GM12878 (cell line): ENCODE results near the gene DUSP22. TPM values are rescaled to one million over a fixed set of nuclear protein-coding genes. Genes with fewer than 3 reads are reported as not detected.

Experiments
- CHD2 ChIP-seq: IDR thresholded peaks from 2 replicates; pipeline ENCODE4 v1.6.1; 2011; ENCODE audit warnings: low read depth, low read length, improper control_type of control experiment, borderline replicate concordance
- CREB1 ChIP-seq: IDR thresholded peaks from 2 replicates; pipeline ENCODE4 v1.6.1; 2012; ENCODE audit warnings: low read depth, mild to moderate bottlenecking, inconsistent platforms
- ETV6 ChIP-seq, 2 experiments: fragments of 450-650 bp in 1 of 2; IDR thresholded peaks in 1 of 2; conservative IDR thresholded peaks in 1 of 2; 2 replicates each; pipeline ENCODE4 v1.6.1; 2014; ENCODE audit warnings: antibody characterized with exemption in 1 of 2, borderline replicate concordance in 1 of 2, low read depth in 1 of 2, mild to moderate bottlenecking in 1 of 2, moderate library complexity in 1 of 2
- FOXK2 ChIP-seq: fragments of 450-650 bp; IDR thresholded peaks from 2 replicates; pipeline ENCODE4 v1.6.1; 2017; ENCODE audit warnings: mild to moderate bottlenecking, moderate library complexity
- FOXM1 ChIP-seq: IDR thresholded peaks from 2 replicates; pipeline ENCODE4 v1.6.1; 2012; ENCODE audit warnings: low read depth, mild to moderate bottlenecking, inconsistent platforms, low read length, moderate library complexity
- HDAC2 ChIP-seq: fragments of 200-600 bp; sonication (generic); IDR thresholded peaks from 2 replicates; pipeline ENCODE4 v1.6.1; 2017
- JUNB ChIP-seq: IDR thresholded peaks from 2 replicates; pipeline ENCODE4 v1.6.1; 2016; ENCODE audit warnings: antibody characterized with exemption, mild to moderate bottlenecking
- KDM1A ChIP-seq: fragments of 200-600 bp; sonication (generic); IDR thresholded peaks from 2 replicates; pipeline ENCODE4 v1.6.1; 2016; ENCODE audit warnings: borderline replicate concordance
- KLF5 ChIP-seq: fragments of 450-650 bp; IDR thresholded peaks from 2 replicates; pipeline ENCODE4 v1.6.1; 2014; ENCODE audit warnings: mild to moderate bottlenecking; ENCODE audit not compliant: partially characterized antibody
- MEF2A ChIP-seq: IDR thresholded peaks from 2 replicates; pipeline ENCODE4 v1.6.1; 2011; ENCODE audit warnings: low read depth, mild to moderate bottlenecking, low read length, moderate library complexity; ENCODE audit not compliant: insufficient read depth
- MEF2B ChIP-seq: fragments of 450-650 bp; IDR thresholded peaks from 2 replicates; pipeline ENCODE4 v1.6.1; 2018; ENCODE audit warnings: mild to moderate bottlenecking, moderate library complexity; ENCODE audit not compliant: partially characterized antibody, poor library complexity, severe bottlenecking
- NR2C1 ChIP-seq: fragments of 450-650 bp; IDR thresholded peaks from 2 replicates; pipeline ENCODE4 v1.6.1; 2017; ENCODE audit warnings: antibody characterized with exemption, mild to moderate bottlenecking, moderate library complexity
- NR2F1 ChIP-seq: fragments of 450-650 bp; conservative IDR thresholded peaks from 2 replicates; pipeline ENCODE4 v1.6.1; 2017; ENCODE audit warnings: mild to moderate bottlenecking
- PML ChIP-seq: IDR thresholded peaks from 2 replicates; pipeline ENCODE4 v1.6.1; 2012; ENCODE audit warnings: low read length, inconsistent platforms
- POLR2A ChIP-seq: IDR thresholded peaks from 2 replicates; pipeline ENCODE4 v1.6.1; 2011; ENCODE audit warnings: low read depth, mild to moderate bottlenecking, low read length
- POLR2AphosphoS2 ChIP-seq: IDR thresholded peaks from 2 replicates; pipeline ENCODE4 v1.6.1; 2011; ENCODE audit warnings: low read depth, mild to moderate bottlenecking, low read length, improper control_type of control experiment, moderate library complexity
- RBBP5 ChIP-seq: fragments of 200-600 bp; sonication (generic); conservative IDR thresholded peaks from 2 replicates; pipeline ENCODE4 v1.6.1; 2016
- RCOR1 ChIP-seq: conservative IDR thresholded peaks from 2 replicates; pipeline ENCODE4 v1.6.1; 2012; ENCODE audit warnings: low read depth, low read length, improper control_type of control experiment
- RFX5 ChIP-seq: IDR thresholded peaks from 2 replicates; pipeline ENCODE4 v1.6.1; 2011; ENCODE audit warnings: low read depth, low read length, improper control_type of control experiment
- SIN3A ChIP-seq: IDR thresholded peaks from 2 replicates; pipeline ENCODE4 v1.6.1; 2012; ENCODE audit warnings: low read depth, low read length, improper control_type of control experiment
- SIX5 ChIP-seq: IDR thresholded peaks from 2 replicates; pipeline ENCODE4 v1.6.1; 2011; ENCODE audit warnings: mild to moderate bottlenecking, low read depth, low read length, moderate library complexity; ENCODE audit not compliant: severe bottlenecking
- SREBF2 ChIP-seq: IDR thresholded peaks from 2 replicates; pipeline ENCODE4 v1.6.1; 2012; ENCODE audit warnings: mild to moderate bottlenecking, low read length
- STAT1 ChIP-seq: fragments of 450-650 bp; conservative IDR thresholded peaks from 2 replicates; pipeline ENCODE4 v1.6.1; 2014; ENCODE audit warnings: antibody characterized with exemption, mild to moderate bottlenecking
- SUPT20H ChIP-seq: IDR thresholded peaks from 2 replicates; pipeline ENCODE4 v1.6.1; 2011; ENCODE audit warnings: low read depth, mild to moderate bottlenecking, low read length, moderate library complexity, borderline replicate concordance; ENCODE audit not compliant: control insufficient read depth
- WRNIP1 ChIP-seq: IDR thresholded peaks from 2 replicates; pipeline ENCODE4 v1.6.1; 2011; ENCODE audit warnings: low read depth, low read length, improper control_type of control experiment, borderline replicate concordance
- YY1 ChIP-seq: IDR thresholded peaks from 2 replicates; pipeline ENCODE4 v1.6.1; 2011; ENCODE audit warnings: low read depth, mild to moderate bottlenecking, low read length
- polyA plus RNA-seq, 11 experiments: library from polyadenylated mRNA; depleted of rRNA in 4 of 11; unstranded in 6 of 11; stranded (reverse) in 5 of 11; fragments of >200 nt; fragmentation: Nextera tagmentation in 4 of 11; fragmentation: Illumina TruSeq in 1 of 11; extraction: Ambion mirVana in 4 of 11; extraction: Trizol in 1 of 11; gene quantifications; 1 replicate in 1 of 11; 2 replicates in 10 of 11; pipeline versions ENCODE4 v1.2.1 to v1.2.3, GENCODE V29; 2011 to 2016; ENCODE audit warnings: inconsistent platforms in 2 of 11, missing spikeins in 2 of 11, low read depth in 1 of 11
- total RNA-seq, 4 experiments: library from RNA; depleted of rRNA in 3 of 4; stranded (reverse); fragments of >200 nt in 3 of 4; fragmentation: Illumina TruSeq in 1 of 4; extraction: Trizol in 1 of 4; gene quantifications; 2 replicates each; pipeline versions ENCODE4 v1.2.1 to v1.2.3, GENCODE V29; 2013 to 2021
- TF ChIP-seq, protein P1 (sequence below), 3 experiments: IDR thresholded peaks in 2 of 3; conservative IDR thresholded peaks in 1 of 3; 2 replicates each; pipeline ENCODE4 v1.5.1; 2011; ENCODE audit warnings: low read depth in 3 of 3, low read length in 3 of 3, mild to moderate bottlenecking in 3 of 3, control low read depth in 2 of 3, moderate library complexity in 2 of 3, inconsistent platforms in 1 of 3, mixed read lengths in 1 of 3; ENCODE audit not compliant: control insufficient read depth in 2 of 3, insufficient read depth in 1 of 3; ENCODE audit errors: extremely low read depth in 1 of 3
- TF ChIP-seq, protein P2 (sequence below): IDR thresholded peaks from 2 replicates; pipeline ENCODE4 v1.6.1; 2011; ENCODE audit warnings: low read depth, low read length, improper control_type of control experiment, borderline replicate concordance
- TF ChIP-seq, protein P3 (sequence below): IDR thresholded peaks from 2 replicates; pipeline ENCODE4 v1.6.1; 2012; ENCODE audit warnings: low read depth, low read length, improper control_type of control experiment
- TF ChIP-seq, protein P4 (sequence below): IDR thresholded peaks from 2 replicates; pipeline ENCODE4 v1.6.1; 2011; ENCODE audit warnings: mild to moderate bottlenecking, low read depth, low read length, moderate library complexity; ENCODE audit not compliant: insufficient replicate concordance

The DUSP22 gene
- total and polyA plus RNA-seq, 10 of the 15 experiments (the other 5 are each of a cell fraction or from before 2014, with no cell fraction given) = 78.9 to 156 (median 107) TPM

DNA sequence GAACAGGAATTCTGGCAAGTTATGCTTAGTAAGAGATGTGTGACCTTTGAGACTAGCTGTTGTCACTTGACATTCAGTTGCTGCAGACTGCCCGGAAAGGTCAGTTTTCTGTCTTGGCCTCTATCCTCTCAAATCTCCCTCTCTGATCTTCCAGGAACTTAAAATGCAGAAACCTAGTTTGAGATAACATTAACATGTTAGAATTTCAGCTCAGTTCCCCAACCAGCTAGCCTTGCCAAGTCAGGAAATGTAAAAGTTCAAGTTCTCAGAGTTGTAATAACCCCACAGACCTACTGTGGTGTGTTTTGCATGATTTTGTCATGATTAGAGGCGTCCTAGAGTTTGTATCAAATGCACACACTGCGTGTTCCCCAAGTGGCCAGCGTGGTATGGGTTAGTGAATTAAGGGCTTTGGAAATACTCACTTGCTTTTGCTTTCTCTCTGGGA, 46.6 kb downstream of the DUSP22 start (continued):
- TF ChIP-seq, protein P1, sequence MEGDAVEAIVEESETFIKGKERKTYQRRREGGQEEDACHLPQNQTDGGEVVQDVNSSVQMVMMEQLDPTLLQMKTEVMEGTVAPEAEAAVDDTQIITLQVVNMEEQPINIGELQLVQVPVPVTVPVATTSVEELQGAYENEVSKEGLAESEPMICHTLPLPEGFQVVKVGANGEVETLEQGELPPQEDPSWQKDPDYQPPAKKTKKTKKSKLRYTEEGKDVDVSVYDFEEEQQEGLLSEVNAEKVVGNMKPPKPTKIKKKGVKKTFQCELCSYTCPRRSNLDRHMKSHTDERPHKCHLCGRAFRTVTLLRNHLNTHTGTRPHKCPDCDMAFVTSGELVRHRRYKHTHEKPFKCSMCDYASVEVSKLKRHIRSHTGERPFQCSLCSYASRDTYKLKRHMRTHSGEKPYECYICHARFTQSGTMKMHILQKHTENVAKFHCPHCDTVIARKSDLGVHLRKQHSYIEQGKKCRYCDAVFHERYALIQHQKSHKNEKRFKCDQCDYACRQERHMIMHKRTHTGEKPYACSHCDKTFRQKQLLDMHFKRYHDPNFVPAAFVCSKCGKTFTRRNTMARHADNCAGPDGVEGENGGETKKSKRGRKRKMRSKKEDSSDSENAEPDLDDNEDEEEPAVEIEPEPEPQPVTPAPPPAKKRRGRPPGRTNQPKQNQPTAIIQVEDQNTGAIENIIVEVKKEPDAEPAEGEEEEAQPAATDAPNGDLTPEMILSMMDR (IDR thresholded peaks at IDR 0.05 in 2 of 3, conservative IDR thresholded peaks at IDR 0.05 in 1 of 3; ENCODE audit: control insufficient read depth in 2 of 3, extremely low read depth in 1 of 3, insufficient read depth in 1 of 3, low read depth in 3 of 3, low read length in 3 of 3) = peak in 2 of 3 experiments; percentile 4 to 11; a peak in 1 of 6 replicates
- TF ChIP-seq KLF5 = no peak
- no peak for TF ChIP-seq FOXM1
- no peak for TF ChIP-seq HDAC2
- TF ChIP-seq KDM1A = no peak
- no peak for TF ChIP-seq POLR2A
- no peak for TF ChIP-seq CHD2
- TF ChIP-seq MEF2A = no peak
- no peak for TF ChIP-seq SIN3A
- no peak for TF ChIP-seq SREBF2
- no peak for TF ChIP-seq RCOR1
- no peak for TF ChIP-seq SIX5
- no peak for TF ChIP-seq FOXK2
- peak; percentile 98 for TF ChIP-seq WRNIP1
- no peak for TF ChIP-seq MEF2B
- no peak for TF ChIP-seq CREB1
- no peak for TF ChIP-seq RBBP5
- no peak for TF ChIP-seq STAT1
- TF ChIP-seq JUNB = no peak
- no peak for TF ChIP-seq ETV6 (conservative IDR thresholded peaks at IDR 0.05 in 1 of 2, IDR thresholded peaks at IDR 0.05 in 1 of 2; ENCODE audit: borderline replicate concordance in 1 of 2, low read depth in 1 of 2)
- TF ChIP-seq YY1 = no peak
- TF ChIP-seq POLR2AphosphoS2 = no peak
- no peak; the same call in 1 of the 2 replicates for TF ChIP-seq NR2C1
- TF ChIP-seq NR2F1 = peak; percentile 41; the same call in 1 of the 2 replicates
- no peak for TF ChIP-seq SUPT20H
- TF ChIP-seq, protein P2, sequence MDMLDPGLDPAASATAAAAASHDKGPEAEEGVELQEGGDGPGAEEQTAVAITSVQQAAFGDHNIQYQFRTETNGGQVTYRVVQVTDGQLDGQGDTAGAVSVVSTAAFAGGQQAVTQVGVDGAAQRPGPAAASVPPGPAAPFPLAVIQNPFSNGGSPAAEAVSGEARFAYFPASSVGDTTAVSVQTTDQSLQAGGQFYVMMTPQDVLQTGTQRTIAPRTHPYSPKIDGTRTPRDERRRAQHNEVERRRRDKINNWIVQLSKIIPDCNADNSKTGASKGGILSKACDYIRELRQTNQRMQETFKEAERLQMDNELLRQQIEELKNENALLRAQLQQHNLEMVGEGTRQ = no peak
- TF ChIP-seq PML = no peak
- TF ChIP-seq, protein P3, sequence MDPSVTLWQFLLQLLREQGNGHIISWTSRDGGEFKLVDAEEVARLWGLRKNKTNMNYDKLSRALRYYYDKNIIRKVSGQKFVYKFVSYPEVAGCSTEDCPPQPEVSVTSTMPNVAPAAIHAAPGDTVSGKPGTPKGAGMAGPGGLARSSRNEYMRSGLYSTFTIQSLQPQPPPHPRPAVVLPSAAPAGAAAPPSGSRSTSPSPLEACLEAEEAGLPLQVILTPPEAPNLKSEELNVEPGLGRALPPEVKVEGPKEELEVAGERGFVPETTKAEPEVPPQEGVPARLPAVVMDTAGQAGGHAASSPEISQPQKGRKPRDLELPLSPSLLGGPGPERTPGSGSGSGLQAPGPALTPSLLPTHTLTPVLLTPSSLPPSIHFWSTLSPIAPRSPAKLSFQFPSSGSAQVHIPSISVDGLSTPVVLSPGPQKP = 0 out of 2 replicates have a peak, but pooled peaks have one; percentile 39
- no peak for TF ChIP-seq RFX5
- TF ChIP-seq, protein P4, sequence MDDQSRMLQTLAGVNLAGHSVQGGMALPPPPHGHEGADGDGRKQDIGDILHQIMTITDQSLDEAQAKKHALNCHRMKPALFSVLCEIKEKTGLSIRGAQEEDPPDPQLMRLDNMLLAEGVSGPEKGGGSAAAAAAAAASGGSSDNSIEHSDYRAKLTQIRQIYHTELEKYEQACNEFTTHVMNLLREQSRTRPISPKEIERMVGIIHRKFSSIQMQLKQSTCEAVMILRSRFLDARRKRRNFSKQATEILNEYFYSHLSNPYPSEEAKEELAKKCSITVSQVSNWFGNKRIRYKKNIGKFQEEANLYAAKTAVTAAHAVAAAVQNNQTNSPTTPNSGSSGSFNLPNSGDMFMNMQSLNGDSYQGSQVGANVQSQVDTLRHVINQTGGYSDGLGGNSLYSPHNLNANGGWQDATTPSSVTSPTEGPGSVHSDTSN = no peak
